Measurements from ENCODE around the gene IL1RAP. TPM values are rescaled to one million over a fixed set of nuclear protein-coding genes. Genes with fewer than 3 reads are reported as not detected.

The IL1RAP gene
- total RNA-seq, 1 donor: 14.8 TPM

DNA sequence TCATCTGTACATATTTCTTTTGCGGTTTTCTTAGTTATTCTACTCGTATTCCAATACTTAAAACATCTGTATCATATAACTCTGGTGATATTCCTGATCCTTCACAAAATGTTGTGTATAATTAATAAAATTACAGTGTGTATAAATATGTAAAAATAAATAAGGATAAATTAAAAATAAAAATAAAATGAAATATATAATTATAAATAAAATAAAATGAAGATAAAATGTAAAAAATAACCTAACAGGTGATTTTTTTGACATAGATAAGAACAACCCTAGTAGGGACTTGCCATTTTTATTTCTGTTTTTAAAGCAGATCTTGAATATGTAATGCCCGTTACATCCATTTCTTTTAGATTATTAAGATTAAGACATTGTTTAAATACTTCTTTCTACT lies 25.6 kb downstream of the IL1RAP start:
- Histone ChIP-seq H3K4me1 (ENCODE audit: insufficient read depth, low read length) (peaks cover 7% of the 10 kb centered on the region), H3K27ac (ENCODE audit: low read depth, low read length) (no peak overlapping the region), H3K9me3 (ENCODE audit: low read depth, low read length) (no peaks in the 10 kb centered on the region), H3K4me3 (ENCODE audit: insufficient read depth, low read length) (no peak overlapping the region), H4K20me1 (ENCODE audit: insufficient read depth, low read length) (no peaks in the 10 kb centered on the region), H3K36me3 (ENCODE audit: insufficient read depth, low read length) (no peaks in the 10 kb centered on the region), H3K4me2 (ENCODE audit: insufficient read depth, low read length) (no peak overlapping the region), H2AFZ (ENCODE audit: low read length) (no peak overlapping the region), H3K79me2 (ENCODE audit: insufficient read depth, low read length) (peaks cover 12% of the 10 kb centered on the region), H3K27me3 (ENCODE audit: insufficient read depth, low read length) (no peaks in the 10 kb centered on the region)
- no peak for DNase-seq (ENCODE audit: insufficient read length, low spot score, missing footprints)
- TF ChIP-seq, protein P1, sequence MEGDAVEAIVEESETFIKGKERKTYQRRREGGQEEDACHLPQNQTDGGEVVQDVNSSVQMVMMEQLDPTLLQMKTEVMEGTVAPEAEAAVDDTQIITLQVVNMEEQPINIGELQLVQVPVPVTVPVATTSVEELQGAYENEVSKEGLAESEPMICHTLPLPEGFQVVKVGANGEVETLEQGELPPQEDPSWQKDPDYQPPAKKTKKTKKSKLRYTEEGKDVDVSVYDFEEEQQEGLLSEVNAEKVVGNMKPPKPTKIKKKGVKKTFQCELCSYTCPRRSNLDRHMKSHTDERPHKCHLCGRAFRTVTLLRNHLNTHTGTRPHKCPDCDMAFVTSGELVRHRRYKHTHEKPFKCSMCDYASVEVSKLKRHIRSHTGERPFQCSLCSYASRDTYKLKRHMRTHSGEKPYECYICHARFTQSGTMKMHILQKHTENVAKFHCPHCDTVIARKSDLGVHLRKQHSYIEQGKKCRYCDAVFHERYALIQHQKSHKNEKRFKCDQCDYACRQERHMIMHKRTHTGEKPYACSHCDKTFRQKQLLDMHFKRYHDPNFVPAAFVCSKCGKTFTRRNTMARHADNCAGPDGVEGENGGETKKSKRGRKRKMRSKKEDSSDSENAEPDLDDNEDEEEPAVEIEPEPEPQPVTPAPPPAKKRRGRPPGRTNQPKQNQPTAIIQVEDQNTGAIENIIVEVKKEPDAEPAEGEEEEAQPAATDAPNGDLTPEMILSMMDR (IDR thresholded peaks at IDR 0.05; ENCODE audit: extremely low read depth, low read depth, low read length): no peak

DNA sequence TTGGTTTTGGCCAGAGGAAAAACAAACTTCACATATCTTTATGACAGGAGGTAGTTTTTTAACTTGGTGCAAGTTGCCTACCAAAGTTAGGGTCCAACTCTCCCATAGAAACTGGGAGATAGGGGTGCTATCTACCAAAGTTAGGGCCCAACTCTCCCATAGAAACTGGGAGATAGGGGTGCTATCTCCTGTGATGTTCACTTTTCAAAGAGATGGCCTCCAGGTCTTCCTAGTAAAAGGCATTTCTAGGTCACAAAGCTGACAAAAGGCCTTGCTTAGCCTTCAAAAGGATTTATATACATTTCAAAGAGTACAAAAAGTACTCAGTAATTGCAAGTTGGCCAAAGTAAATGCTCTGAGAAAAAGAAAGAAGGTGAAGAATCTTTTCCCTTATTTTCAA lies 27.1 kb downstream of the IL1RAP start:
- Histone ChIP-seq H3K4me2 (ENCODE audit: insufficient read depth, low read length) (no peak overlapping the region), H3K79me2 (ENCODE audit: insufficient read depth, low read length) (peaks cover 2% of the 10 kb centered on the region)
- TF ChIP-seq, protein P1 (IDR thresholded peaks at IDR 0.05; ENCODE audit: extremely low read depth, low read depth, low read length): no peak

DNA sequence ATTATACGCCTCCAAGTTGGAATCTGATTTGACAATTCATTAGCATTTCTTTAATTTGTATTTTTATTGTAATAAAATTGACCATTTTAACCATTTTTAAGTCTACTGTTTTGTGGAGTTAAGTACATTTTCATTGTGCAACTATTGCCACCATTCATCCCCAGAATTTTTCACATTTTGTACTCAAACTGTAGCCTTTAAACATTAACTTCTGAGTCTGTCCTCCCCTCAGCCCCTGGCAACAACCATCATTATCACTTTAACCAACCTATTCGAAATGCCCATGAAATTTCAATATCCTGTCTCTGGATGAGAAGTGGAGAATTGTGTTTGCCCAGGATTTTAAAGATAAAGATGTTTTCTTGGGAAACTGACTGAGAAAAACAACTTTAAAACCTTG lies 27.7 kb downstream of the IL1RAP start:
- Histone ChIP-seq H4K20me1 (ENCODE audit: insufficient read depth, low read length) (no peaks in the 10 kb centered on the region), H3K4me2 (ENCODE audit: insufficient read depth, low read length) (no peak overlapping the region), H3K4me3 (ENCODE audit: insufficient read depth, low read length) (no peak overlapping the region), H3K4me1 (ENCODE audit: insufficient read depth, low read length) (no peaks in the 10 kb centered on the region), H3K9me3 (ENCODE audit: low read depth, low read length) (no peaks in the 10 kb centered on the region), H2AFZ (ENCODE audit: low read length) (no peak overlapping the region), H3K27me3 (ENCODE audit: insufficient read depth, low read length) (no peaks in the 10 kb centered on the region), H3K36me3 (ENCODE audit: insufficient read depth, low read length) (no peaks in the 10 kb centered on the region), H3K79me2 (ENCODE audit: insufficient read depth, low read length) (peaks cover 2% of the 10 kb centered on the region), H3K27ac (ENCODE audit: low read depth, low read length) (no peak overlapping the region)
- DNase-seq (ENCODE audit: insufficient read length, low spot score, missing footprints): no peak
- TF ChIP-seq, protein P1 (IDR thresholded peaks at IDR 0.05; ENCODE audit: extremely low read depth, low read depth, low read length): no peak

More for the DNA sequence above, 27.1 kb downstream of the IL1RAP start:
- no peak for DNase-seq (ENCODE audit: insufficient read length, low spot score, missing footprints)
- H3K9me3 ChIP-seq (ENCODE audit: low read depth, low read length): no peaks in the 10 kb centered on the region
- no peaks in the 10 kb centered on the region for H3K27me3 ChIP-seq (ENCODE audit: insufficient read depth, low read length)
- no peaks in the 10 kb centered on the region for H3K4me1 ChIP-seq (ENCODE audit: insufficient read depth, low read length)
- no peak overlapping the region for H3K27ac ChIP-seq (ENCODE audit: low read depth, low read length)
- H4K20me1 ChIP-seq (ENCODE audit: insufficient read depth, low read length): no peaks in the 10 kb centered on the region
- H2AFZ ChIP-seq (ENCODE audit: low read length): no peak overlapping the region
- no peak overlapping the region for H3K4me3 ChIP-seq (ENCODE audit: insufficient read depth, low read length)
- H3K36me3 ChIP-seq (ENCODE audit: insufficient read depth, low read length): no peaks in the 10 kb centered on the region

DNA sequence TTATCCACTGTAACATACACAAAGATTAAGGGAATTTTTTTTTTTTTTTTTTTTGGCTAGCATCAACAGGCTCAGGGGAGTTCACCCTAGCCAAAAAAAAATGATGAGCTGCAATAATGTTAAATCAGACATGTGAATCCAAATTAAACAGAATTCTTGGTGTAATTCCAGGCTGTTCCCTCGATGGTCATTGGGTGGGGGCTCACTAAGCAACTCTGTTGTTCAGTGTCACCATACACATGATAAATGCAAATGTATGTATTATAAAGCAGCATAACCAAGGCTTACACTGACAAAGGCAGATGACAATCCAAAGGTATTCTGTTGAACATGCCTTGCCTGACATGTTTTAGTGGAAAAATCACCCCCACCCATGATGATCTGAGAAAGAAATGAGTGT lies 29.0 kb downstream of the IL1RAP start:
- H3K4me1 ChIP-seq (ENCODE audit: insufficient read depth, low read length): no peaks in the 10 kb centered on the region
- no peaks in the 10 kb centered on the region for H4K20me1 ChIP-seq (ENCODE audit: insufficient read depth, low read length)
- H3K79me2 ChIP-seq (ENCODE audit: insufficient read depth, low read length): peaks cover 2% of the 10 kb centered on the region
- H3K36me3 ChIP-seq (ENCODE audit: insufficient read depth, low read length): no peaks in the 10 kb centered on the region
- H3K4me3 ChIP-seq (ENCODE audit: insufficient read depth, low read length): no peak overlapping the region
- TF ChIP-seq, protein P1 (IDR thresholded peaks at IDR 0.05; ENCODE audit: extremely low read depth, low read depth, low read length): no peak
- no peak overlapping the region for H3K4me2 ChIP-seq (ENCODE audit: insufficient read depth, low read length)
- H3K9me3 ChIP-seq (ENCODE audit: low read depth, low read length): no peaks in the 10 kb centered on the region
- H3K27me3 ChIP-seq (ENCODE audit: insufficient read depth, low read length): no peaks in the 10 kb centered on the region
- no peak overlapping the region for H2AFZ ChIP-seq (ENCODE audit: low read length)
- no peak overlapping the region for H3K27ac ChIP-seq (ENCODE audit: low read depth, low read length)
- DNase-seq (ENCODE audit: insufficient read length, low spot score, missing footprints): no peak

Measured in osteoblast (primary cell).